HG02798 (cell line): ENCODE measurements around the gene PLA2G3.

Source experiments
- ATAC-seq: cut with Tn5 transposase; IDR thresholded peaks from one replicate; pipeline ENCODE4 v1.9.1; 2021; ENCODE audit warnings: mild to moderate bottlenecking; ENCODE audit not compliant: unreplicated experiment, poor library complexity

PLA2G3 gene

GRCh38 chr22:31148953-31149627 is 8.8 kb upstream of the PLA2G3 start:
- ATAC-seq: no peak

DNA sequence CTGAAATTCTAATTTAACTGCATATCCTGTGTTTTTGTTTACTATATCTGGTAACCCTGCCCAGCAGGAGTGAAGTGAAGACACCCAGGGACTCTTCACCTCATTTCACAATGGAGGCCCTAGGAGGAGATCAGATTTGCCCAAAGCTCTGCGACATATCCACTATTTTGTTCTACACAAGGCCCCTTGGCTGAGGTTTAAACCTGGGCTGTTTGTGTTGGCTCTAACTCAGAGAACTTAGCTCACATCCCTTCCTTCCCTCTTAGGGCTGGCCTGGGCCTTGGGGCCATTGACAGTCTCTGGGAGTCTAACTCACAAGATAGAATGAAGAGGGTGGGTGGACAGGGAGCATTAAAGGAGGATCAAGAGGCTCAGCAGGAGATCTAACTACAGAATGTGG is 8.2 kb upstream of the PLA2G3 start:
- ATAC-seq: no peak

- ATAC-seq: no peak
Measured at GRCh38 chr22:31144223-31144622, 3.9 kb upstream of the PLA2G3 start.

- ATAC-seq: no peak
Measured at GRCh38 chr22:31143537-31143936, 3.2 kb upstream of the PLA2G3 start.

- ATAC-seq: no peak
Measured at GRCh38 chr22:31143038-31143437, 2.7 kb upstream of the PLA2G3 start.

DNA sequence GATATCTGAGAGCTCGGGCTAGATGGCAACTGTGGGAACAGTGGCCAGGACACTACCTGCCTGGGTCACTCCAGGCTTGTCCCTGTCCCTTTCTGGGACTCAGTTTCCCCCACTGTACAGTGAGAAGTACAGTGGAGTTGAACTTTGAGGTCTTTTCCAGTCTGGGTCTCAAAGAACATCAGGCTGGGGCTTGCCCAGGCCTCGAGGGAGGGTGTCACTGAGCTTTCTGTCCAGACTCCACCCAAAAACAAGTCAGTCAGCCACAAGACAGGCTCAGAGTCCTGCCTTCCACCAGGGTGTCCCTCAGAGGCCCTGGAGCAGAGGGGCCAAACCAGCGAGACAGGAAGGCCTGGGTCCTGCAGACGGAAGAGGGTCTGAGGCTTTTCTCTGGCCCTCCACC is 2.0 kb upstream of the PLA2G3 start:
- ATAC-seq: no peak

- ATAC-seq: no peak
Measured at GRCh38 chr22:31141551-31141950, 1.2 kb upstream of the PLA2G3 start.

- no peak for ATAC-seq
Measured at GRCh38 chr22:31140746-31141145, 438 bp upstream of the PLA2G3 start.

GRCh38 chr22:31139066-31139465 is 1.2 kb downstream of the PLA2G3 start:
- no peak for ATAC-seq

DNA sequence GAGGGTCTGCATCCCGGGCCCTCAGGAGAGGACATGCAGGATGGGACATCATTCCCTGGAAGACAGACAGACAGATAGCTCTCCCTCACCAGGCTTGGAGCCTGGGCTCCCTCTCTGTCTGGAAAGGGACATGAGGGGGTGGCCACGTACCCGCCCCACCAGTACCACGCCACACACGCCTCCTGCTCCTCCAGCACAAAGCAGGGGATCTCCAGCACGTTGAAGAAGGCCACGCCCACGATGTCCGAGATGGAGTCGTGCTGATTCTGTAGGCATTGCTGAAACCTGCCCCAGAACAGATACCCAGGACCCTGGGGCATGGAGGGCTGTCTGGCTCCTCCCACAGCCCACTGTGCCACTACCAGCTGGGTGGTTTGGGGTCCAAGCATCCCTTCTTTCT is 2.2 kb downstream of the PLA2G3 start:
- ATAC-seq: no peak

DNA sequence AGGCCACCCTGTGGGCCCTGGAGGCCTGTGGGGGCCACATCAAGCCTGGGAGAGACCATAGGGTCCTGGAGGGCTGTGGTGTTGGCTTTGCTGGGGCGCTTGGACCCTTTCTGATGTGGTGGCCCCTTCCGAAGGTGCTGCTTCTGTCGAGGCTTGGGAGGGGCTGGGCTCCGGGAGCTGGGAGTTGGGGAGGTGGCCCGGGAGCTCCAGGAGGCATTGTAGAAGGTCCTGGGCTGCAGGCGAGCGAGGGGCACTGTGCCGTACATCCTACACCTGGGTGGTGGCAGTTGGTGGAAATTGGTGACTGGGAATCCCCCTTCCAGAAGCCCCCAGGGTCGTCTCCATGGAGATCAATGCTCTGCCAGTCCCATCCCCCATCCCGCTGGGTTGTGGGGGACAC is 2.6 kb downstream of the PLA2G3 start:
- no peak for ATAC-seq

DNA sequence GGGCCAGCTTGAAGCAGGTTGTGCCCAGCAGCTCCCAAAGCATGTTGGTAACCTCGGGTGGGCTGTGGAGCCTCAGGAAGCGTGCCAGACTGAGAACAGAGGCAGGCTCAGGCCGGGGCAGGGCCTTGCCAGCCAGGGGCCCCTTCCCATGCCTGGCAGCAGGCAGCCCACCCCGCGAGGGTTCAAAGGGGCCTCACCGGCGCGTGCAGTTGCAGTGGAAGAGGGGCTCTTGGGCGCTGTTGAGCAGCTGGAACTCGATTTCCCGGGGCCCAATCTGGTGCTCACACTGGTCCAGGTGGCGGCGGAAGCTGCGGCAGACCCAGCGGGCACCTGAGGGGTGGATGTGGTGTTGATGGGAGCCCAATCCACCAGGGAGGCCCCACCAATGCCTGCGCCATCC is 3.6 kb downstream of the PLA2G3 start:
- ATAC-seq: no peak

DNA sequence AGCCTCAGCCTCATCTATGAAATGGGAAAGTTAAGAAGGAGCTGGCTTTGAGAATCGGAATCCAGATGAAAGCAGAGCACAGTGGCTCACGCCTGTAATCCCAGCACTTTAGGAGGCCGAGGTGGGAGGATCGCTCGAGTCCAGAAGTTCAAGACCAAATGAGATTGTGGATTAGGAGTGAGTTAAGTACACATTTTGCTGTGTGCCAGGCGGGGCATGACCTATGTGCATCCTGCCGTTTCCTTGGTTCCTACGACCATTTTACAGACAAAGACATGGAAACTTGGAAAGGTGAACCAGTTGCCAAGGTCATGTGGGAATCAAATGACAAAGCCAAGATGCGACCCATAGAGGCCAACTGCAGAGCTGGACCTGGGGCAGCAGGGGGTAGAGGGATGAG is 4.2 kb downstream of the PLA2G3 start:
- no peak for ATAC-seq

GRCh38 chr22:31135706-31136105 is 4.6 kb downstream of the PLA2G3 start:
- ATAC-seq: no peak

GRCh38 chr22:31134688-31135087 is 5.6 kb downstream of the PLA2G3 start:
- ATAC-seq: no peak

GRCh38 chr22:31133911-31134310 is 6.4 kb downstream of the PLA2G3 start:
- ATAC-seq: no peak

- ATAC-seq: no peak
Measured at GRCh38 chr22:31130873-31131272, 9.4 kb downstream of the PLA2G3 start.

GRCh38 chr22:31128156-31128555 is 12.2 kb downstream of the PLA2G3 start:
- ATAC-seq: no peak

DNA sequence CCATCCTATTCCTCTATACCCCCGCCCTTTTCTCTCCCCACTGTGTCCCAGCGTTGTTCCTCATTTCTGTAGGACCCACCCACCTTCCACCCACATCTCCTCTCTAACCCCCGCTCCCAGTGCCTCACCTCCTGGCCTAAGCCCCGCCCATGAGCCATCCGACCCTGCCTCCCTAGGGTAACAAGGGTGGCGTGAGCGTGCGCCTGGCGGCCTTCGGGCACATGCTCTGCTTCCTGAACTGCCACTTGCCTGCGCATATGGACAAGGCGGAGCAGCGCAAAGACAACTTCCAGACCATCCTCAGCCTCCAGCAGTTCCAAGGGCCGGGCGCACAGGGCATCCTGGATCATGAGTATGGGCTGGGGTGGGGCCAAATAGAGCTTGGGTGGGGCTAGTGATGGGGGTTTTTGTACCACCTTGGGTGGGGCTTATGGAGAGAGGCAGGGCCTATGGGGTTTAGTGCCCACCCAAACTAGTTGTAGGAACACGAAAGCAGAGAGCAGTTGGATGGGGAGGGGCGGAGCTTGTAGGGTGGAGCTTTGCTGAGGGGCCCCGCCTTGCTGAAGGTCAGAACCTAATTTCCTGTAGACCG is 13.0 kb downstream of the PLA2G3 start:
- no peak for ATAC-seq

DNA sequence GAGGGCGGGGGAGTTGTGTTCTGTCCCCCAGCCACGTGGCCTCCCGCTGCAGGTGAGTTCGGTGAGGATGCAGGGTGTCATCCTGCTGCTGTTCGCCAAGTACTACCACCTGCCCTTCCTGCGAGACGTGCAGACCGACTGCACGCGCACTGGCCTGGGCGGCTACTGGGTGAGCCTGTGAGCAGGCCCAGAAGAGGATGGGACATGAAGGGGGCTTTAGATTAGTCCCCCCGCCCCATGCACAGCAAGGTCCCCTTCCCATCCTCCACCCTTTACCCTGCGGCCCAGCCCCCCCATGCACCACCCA is 13.5 kb downstream of the PLA2G3 start:
- ATAC-seq: no peak

DNA sequence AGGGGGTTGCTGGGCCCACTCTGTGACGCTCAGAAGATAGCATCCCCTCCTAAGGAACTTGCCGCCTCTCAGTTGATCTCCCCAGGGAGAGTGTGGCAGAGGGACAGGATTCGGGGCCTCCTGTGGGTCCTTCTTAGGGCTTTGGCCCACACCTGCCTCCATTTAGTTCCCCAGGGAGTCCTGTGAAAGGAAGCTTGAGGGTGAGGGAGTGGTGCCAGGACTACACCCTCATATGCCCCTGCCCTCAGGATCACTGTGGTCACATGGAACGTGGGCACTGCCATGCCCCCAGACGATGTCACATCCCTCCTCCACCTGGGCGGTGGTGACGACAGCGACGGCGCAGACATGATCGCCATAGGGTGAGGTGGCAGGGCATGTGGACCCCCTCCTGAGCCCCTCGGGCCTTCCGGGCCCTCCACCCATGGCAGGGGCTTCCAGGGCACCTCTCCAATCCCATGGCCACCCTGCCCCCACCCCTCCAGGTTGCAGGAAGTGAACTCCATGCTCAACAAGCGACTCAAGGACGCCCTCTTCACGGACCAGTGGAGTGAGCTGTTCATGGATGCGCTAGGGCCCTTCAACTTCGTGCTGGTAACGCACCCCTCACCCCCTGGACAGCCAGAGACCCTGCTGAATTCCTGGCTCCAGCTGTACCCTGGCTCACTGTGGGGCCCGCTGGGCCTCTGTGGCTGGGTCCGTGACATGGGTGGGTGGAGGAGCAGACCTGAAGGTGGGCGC is 14.0 kb downstream of the PLA2G3 start:
- ATAC-seq: no peak
